ENCODE data around the gene ARID5B.

The ARID5B gene

DNA sequence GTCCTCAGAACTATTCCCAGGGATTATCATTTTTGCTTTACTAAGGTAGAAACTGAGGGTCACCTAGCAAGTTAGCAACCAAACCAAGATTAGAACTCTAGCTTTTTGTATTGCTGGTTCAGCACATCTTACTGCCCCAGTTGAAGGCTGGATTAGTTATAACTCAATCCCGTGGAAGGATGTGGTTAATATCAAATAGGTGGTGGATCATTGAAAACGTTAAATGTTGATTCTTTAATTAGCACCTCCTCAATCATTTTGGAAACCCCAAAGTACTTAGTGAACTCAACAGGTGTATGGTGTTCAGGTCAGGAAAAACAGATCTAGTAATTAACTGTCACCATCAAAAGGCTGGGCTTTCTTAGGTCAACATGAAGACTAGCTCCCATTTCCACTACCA lies 152.4 kb downstream of the ARID5B start:
- no peak for DNase-seq (ENCODE audit: low spot score)

DNA sequence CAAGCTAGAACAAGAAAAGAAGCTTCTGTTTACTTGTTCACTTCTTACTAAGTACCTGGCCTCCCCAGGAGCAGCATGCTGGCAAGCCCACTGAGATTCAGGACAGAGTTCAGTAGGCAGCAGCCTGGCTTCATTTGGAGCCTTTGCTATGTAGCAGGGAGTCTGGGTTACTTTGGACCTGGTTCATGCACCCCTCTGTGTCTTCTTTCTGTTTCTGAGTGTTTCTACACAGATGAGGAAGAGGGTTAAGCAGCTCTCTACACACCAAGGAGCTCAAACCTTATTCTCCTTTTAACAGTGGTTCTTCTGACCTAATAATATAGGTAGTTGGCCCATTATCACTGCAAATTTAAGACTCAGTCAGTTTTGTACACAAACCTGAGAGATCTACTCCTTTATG lies 152.9 kb downstream of the ARID5B start:
- DNase-seq (ENCODE audit: low spot score): no peak

DNA sequence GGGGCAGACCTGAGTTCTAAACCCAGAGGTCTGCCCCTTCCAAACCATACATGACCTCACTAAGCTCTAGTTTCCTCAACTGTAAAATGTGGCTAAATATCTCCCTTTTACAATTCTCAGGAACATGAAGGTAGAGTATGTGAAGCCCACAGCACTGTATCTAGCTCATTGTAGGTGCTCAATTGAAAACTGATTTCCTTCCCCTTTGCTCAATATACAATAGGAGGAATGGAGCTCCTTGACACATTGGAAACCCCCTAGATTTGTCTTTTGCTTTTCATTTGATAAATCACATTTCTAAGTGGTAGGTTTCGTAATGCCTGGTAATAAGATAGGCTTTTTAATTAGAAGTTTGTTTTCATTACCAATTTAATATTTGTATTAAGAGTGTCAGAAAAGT lies 153.3 kb downstream of the ARID5B start:
- no peak for DNase-seq (ENCODE audit: low spot score)

DNA sequence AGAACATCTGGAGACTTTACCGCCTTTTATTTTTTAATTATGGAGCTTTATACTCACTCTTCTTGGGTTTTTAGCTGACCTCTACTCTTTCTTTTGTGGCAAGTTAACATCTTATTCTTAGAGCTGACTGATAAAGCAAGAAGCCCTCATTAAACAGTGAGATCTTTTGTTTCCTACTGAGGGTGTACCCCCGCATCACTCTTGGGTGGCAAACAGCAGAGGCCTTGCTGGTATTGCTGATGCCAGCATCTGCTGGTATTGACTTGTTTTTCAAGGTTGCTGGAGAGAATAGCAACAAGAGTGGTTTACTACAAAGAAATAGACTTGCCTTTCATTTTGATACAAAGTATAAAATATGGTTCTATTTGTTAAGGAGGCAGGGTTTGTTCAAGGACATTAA lies 154.7 kb downstream of the ARID5B start:
- DNase-seq (ENCODE audit: low spot score): no peak

DNA sequence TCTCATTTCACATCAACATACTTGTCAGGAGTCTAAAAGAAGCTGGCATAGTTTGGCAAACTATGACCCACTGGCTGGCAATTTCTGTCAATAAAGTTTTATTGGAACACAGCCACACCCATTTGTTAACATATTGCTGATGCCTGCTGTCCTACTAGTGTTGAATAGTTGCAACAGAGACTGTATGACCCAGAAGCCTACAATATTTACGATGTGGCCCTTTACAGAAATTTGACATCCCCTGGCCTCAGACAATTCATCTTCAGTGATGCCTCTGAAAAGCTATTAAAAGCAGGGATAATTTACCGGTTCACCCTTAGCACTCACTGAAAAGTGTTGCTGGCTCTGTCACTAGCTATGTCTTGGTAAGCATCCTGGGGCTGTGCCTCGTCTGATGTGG lies 155.2 kb downstream of the ARID5B start:
- no peak for DNase-seq (ENCODE audit: low spot score)

DNA sequence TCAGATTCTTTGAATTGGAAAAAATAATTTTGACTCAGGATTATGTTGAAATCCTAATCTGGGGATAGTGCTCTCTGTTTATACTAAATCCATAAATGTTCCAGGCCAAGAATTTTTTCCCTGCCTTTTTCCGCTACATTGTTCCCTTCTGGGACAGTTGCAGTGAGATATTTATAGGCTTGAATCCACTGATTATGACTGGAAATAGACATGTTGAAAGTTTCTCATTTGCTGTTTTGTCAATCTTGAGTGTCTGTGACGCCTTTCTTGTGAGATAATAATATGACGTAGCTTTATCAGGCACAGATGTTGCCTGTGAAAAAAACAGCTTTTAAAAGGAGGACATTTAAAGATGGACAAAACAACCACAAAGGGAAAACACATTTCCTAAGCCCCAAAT lies 155.9 kb downstream of the ARID5B start:
- DNase-seq (ENCODE audit: low spot score): no peak

DNA sequence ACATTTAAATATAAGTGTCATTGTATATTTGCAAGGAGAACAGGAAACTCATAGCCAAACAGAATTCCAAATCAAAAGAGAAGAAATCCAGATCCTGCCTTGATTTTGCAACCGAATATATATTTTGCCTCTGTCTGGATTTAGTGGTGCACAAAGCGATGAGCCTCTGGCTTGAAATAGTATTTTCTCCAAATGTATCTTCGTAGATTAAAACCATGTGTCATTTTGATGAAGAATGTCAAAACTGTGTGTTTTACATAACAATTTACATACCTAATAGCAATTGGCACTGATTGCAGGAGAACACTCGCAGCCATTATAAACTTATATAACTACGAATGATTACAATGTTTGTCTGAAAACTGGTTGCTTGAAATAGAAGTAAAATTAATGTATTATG lies 156.4 kb downstream of the ARID5B start:
- DNase-seq (ENCODE audit: low spot score): no peak

DNA sequence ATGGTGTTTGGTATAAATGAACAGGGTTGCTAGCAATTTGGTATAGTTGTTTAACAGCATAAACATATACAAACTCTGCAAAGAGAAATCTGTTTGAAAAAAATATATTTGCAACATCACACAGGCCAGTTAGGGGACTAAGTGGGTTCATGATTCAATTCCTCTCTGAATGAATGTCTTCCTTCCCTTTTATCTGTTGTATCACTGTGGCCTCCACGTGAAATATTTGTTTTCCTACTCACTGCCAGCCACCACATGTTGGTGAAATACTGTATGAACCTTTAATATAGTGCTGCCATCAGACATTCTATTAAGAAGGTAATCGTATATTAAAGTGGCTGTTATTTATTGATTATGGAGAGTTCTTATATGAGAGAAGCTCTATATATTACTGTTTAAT lies 157.0 kb downstream of the ARID5B start:
- no peak for DNase-seq (ENCODE audit: low spot score)

DNA sequence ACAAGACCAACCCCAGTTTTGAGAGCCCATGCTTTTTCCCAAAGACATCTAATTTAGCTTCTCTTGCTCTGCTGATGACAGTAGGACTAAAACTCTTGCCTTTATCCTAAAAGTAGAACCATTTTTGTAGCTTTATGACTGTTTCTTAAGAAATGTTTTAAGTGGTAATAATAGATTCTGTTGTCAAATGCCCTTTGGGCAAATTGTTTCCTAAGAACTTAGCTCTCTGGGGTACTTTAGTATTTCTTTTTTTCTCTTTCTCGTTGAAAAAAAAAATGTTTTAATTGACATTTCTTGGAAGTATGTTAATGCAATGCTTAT lies 157.4 kb downstream of the ARID5B start:
- no peak for DNase-seq (ENCODE audit: low spot score)

DNA sequence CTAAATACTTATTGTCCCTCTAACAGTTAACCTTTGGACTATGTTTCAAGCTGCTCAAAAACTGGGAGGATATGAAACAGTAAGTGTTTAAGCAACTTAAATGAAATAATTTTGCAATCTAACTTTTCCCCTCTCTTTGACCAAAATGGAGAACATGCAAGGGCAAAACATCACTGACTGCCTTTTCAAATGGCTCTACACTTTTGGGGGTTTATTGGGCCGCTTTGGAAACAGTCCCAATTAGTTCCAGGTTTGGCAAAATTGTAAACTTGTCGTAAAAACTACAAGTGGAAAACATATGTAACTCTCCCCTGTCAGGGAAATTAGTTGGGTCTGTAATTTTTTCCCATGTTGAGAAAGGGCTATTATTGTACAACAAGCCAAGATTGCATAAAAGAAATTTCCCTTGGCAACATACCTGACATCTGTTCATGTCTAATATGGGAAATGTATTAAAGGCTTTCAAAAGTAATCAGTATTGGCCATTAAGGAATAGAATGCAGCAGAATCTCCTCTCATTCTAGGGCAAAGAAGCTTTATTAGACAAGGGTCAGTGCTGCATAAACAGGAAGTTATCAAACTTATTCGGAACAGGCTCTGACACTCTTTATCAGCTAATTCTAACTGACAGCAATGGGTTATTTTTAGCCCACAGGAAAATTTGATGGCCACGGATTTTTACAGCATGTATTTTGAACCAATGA lies 157.9 kb downstream of the ARID5B start:
- DNase-seq (ENCODE audit: low spot score): no peak

DNA sequence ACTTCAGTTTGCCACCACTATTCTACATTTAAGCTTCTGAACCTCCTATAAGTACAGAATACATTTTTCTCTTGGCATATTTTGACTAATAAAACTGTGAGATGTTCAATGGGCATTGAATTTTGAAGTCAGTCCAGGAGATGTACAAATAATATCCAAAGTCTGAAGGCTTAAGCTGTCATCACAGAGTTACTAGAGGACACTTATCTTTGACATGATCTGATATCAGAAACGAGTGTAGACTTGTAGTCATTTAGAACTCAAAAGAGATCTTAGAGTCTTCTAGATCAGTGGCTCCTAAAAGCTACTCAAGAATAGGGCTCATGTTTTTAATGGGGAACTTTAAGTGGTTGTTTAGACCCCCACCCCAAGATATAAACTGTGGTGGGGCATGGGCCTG lies 160.5 kb downstream of the ARID5B start:
- DNase-seq (ENCODE audit: low spot score): no peak

DNA sequence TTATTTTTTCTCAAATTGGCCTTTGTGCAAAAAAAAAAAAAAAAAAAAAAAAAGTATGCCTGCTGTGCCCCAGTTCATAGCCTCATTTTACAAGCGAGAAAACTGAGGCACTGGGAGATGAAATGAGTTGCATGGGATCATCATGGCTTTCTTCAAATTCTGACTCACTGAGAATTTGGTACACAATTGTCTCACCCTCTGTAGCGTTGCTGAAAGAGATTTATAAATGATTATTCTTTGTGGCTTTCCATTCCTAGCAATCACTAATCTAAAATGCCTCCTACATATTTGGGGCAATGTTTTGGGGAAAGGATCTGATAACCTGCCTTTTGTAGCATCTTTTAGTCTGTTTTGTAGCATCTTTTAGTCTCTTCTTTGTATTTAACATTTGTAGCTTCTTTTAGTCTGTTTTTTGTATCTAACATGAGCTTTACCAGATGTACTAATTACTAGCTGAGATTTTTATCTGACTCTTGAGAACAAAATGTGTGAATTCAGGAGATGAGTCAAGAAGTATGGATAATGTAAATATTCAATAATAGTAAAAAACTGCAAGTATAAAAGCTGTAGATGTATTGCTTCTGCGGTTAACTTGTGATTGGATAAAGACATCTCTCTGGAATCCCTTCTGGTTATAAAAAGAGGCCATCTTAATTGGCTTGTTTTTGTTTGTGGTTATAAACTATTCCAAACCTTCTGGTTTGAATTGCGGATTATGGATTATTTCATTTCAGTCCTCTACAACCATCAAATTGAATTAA lies 161.4 kb downstream of the ARID5B start:
- DNase-seq (ENCODE audit: low spot score): no peak

DNA sequence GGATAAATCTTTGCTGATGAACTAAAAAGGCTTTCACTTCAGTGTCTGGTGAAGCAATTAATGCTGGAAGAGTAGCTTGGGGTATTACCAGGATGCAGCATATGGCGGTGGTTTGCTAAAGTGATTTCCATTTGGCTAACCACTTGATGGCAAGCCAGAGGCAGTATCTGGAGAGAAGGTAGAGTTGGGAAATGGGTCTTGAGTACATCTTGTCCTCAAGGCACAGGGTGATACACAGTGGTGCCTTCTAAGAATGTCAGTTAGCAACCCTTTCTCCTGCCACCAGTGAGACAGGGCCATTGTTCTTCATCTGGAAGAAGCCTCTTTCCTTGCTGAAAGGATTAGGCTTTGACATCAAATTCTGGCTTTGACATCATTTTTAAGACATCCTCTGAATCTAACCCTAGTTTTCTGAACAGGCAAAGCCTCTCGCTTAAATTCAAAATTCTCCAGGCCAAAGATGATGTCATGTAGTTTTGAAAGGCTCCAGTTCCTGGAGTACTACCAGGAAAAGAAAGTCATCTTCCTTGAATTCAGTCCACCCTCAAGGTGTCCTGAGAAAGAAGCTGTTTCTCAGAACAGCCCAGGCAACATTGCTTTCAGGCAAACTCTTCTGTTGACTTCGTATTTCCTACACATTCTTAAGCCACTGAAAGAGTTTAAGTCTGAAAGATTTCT lies 162.4 kb downstream of the ARID5B start:
- DNase-seq (ENCODE audit: low spot score): no peak

DNA sequence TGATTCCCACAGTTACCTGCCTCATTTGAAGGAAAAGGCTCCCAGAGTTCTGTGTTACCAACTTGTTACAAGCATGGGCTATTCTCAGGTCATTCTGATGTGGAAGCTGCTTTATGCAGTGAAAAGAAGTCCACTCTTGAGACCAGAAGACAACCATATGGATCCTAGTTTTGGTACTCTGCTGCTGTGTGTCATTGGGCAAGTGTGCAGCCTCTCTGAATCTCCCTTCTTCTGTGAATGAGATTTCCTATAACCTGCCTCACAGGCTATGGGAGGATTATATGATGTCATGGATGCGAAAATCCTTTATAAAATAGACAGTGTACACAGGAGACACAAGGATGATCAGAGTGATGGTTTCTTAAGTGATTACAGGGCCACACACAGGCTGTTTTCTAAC lies 166.1 kb downstream of the ARID5B start:
- DNase-seq (ENCODE audit: low spot score): no peak

DNA sequence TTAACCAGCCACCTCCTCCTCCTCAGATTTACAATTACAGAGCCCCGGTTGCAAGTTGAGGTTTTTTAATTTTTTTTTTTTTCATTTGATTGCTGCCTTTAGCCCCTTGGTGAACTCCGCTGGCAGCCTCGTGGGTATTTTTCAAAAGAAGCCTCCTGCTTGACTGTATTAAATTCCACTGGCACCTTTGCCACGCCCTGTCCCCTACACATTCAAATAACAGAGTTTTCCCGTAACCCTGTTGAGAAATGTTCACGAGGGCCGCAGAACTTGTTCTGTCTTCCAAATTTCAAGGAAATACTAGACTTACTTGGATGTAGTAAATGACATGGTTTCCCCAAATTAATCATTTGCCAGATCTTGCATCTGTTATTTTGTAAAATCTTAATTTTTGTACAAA lies 167.0 kb downstream of the ARID5B start:
- DNase-seq (ENCODE audit: low spot score): no peak

DNA sequence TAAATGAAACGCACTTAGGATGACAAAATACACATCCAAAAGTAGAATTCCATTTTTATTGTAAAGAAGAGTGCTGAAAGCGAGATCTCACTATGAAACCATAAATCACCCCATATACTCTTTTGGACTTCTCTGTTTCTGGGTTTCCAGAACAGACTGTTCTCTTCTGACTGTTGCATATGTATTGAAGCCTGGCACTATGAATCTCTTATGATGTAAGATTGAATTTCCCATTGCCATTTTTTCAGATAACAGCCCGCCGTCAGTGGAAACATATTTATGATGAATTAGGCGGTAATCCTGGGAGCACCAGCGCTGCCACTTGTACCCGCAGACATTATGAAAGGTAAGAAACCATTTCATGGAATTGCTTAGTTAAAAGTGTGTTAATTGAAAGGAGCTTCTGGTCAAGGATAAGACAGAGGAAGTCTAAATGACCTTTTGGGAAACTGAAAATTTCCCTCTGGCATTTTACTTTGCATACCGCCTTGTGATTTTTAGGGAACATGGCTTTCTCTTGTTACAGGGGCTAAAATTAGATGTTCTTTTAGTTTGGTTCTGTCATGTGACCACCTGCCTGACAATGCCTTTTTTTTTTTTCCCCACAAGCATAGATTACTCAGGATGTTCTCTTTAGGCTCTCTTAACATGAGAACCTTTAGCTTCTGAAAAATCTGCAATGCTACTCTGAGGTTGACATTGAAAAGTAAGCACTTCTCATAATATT lies 168.1 kb downstream of the ARID5B start:
- DNase-seq (ENCODE audit: low spot score): no peak

DNA sequence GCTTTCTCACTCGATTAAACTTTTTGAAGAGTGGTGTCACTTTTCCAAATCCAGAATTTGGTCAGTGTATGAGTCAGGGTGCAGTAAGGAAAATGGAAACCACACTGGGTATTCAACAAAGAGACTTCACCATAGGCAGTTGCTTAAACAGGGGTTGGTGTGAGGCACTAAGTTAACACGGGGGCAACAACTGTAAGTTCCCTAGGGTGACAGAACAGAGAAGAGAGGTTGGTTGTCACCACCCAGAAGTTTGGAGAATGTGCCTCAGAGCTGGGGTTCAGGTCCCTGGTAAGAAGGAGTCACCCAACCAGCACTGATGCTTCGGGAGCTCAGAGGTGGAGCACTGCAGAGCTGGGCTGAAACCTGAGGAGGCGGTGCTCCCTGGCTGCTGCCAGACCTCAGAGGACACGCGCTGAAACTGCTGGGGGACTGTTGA lies 170.4 kb downstream of the ARID5B start:
- DNase-seq (ENCODE audit: low spot score): no peak

DNA sequence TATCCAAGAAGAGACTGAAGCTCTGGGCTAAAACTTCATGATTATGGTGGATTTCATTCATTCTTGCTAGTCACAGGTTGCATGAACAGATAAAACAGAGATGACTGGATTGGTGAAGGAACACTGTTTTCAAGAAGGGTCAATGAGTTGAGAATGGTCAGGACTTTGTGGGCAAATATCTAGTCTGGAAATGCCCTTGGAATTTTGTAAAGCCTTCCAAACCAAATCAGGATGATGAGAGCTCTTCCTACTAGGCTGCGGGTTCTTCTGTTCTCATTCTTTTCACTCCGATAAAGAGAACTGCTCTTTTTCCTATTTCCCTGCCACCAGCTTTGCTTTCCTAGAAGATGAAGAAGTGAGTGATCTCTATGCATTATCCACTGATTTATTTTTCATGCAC lies 171.4 kb downstream of the ARID5B start:
- DNase-seq (ENCODE audit: low spot score): no peak

DNA sequence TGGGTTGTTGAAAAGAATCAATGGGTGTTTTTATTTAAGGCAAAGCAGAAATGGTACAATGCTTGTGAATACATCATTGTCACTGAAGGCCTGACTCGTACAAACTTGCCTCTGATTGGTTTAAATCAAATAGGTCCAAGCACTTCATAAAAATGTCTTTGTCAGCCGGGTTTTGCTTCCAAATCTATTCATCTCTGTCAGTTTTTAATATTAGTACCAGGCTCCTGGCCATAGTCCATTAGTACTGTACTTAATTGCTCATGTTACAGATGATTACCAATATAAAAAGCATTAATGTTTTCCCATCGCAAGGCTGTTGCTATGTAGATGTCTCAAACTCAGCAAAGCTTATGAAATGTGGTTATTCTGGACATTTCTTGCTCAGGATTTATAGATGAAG lies 171.9 kb downstream of the ARID5B start:
- no peak for DNase-seq (ENCODE audit: low spot score)

DNA sequence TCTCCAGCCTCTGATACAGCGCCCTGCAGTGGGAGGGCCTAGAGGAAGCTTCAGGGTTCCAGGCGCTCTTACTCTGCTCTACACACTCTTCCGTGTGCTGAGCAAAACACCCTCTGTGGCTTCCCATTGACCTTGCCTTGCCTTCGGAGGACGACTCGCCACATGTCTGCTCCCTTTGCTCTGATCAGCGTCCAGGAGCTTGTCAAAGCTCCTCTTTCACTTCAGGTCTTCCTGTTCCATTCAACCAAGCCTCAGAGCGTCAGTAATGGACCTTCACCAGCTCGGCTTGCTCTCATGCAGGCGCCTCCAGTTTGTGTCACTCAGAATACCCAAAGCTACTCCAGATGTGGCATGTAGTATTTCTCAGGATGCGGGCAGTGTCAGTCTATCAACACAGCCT lies 173.9 kb downstream of the ARID5B start:
- no peak for DNase-seq (ENCODE audit: low spot score)

DNA sequence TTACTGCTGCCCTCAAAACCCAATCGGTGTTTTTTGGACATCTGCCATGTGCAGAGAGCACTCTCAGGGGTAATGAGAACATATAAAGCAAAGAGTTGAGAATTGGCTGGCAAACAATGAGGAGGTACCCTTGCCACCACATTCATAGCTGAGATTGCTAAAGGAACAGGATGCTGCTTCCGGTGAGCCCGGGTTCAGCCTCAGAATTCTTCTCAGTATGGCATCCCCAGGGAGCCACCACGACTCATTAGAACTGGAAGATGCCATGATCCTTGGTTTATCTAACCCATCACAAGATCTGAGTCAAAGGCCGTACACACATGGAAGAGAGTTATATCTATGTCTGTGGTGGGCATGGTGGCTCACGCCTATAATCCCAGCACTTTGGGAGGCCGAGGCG lies 174.4 kb downstream of the ARID5B start:
- no peak for DNase-seq (ENCODE audit: low spot score)

DNA sequence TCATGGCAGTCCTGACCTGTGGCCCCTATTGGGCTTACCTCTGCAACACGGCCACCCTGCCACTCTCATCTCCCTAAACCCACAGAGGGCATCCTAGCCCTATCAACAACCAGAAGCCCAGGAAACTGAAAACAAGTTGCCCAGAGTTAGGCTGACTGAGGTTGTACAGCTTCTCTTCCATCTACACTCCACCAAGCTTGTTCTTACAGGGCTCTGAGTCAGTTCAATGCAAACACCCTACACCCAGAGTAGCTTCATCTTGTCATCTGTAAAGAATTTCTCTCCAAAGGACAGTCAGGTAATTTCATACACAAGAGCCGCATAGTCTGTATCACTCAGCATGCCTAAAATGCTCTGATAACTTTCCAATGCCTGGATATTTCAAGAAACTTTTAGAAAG lies 175.4 kb downstream of the ARID5B start:
- DNase-seq (ENCODE audit: low spot score): no peak

Data from hematopoietic multipotent progenitor cell treated with erythropoietin and hydrocortisone succinate and interleukin-3 and kit ligand, for 15 days (in vitro differentiated cells).